ENCODE measurements around the gene CTXND1.

Gene CTXND1

GRCh38 chr15:80169768-80170357 lies 82.2 kb downstream of the CTXND1 start:
- H3K4me1 ChIP-seq (ENCODE audit: control insufficient read depth, insufficient read depth, low read length) = no peaks in the 10 kb centered on the region
- peaks cover 0 to 21% of the 10 kb centered on the region in 2 experiments; a peak in 2 of 3 replicates for H3K36me3 ChIP-seq (ENCODE audit: control insufficient read depth in 2 of 2, insufficient read depth in 1 of 2, low read length in 2 of 2)
- POLR2A ChIA-PET = no interaction called here
- no peaks in the 10 kb centered on the region for H3K9me3 ChIP-seq (ENCODE audit: control insufficient read depth, insufficient read depth, low read depth, low read length)
- H3K4me3 ChIP-seq (ENCODE audit: low read depth, low read length) = no peak overlapping the region
- CTCF ChIA-PET = interaction anchor here (0.7 kb wide), 1 partner anchor 24 kb away, joined by 3 read pairs; no protein-coding TSS in a partner anchor
- TF ChIP-seq GLIS2 (tag by site-specific recombination; IDR thresholded peaks at IDR 0.05) (no peak), ZNF529 (tag by site-specific recombination; IDR thresholded peaks at IDR 0.05; ENCODE audit: insufficient replicate concordance) (peak; percentile 91)
- H3K27ac ChIP-seq (ENCODE audit: extremely low read depth, low read depth, low read length) = no peak overlapping the region

- ChIA-PET POLR2A (interaction anchor here (0.6 to 0.9 kb wide), 3 partner anchors 107 to 245 kb away, joined by 3 to 4 read pairs (median 4); no protein-coding TSS in a partner anchor), CTCF (interaction anchor here (0.9 kb wide), 1 partner anchor 15 kb away, joined by 3 read pairs; no protein-coding TSS in a partner anchor)
- TF ChIP-seq ZNF391 (tag by site-specific recombination; IDR thresholded peaks at IDR 0.05; ENCODE audit: borderline replicate concordance, low read depth) (no peak), ZNF335 (tag by site-specific recombination; conservative IDR thresholded peaks at IDR 0.05) (no peak), ZNF501 (tag by site-specific recombination; IDR thresholded peaks at IDR 0.05) (no peak), ZNF701 (tag by site-specific recombination; IDR thresholded peaks at IDR 0.05) (no peak), ZNF350 (tag by site-specific recombination; IDR thresholded peaks at IDR 0.05) (no peak)
- Histone ChIP-seq H3K4me1 (ENCODE audit: control insufficient read depth, insufficient read depth, low read length) (no peaks in the 10 kb centered on the region), H3K4me3 (ENCODE audit: low read depth, low read length) (no peak overlapping the region), H3K36me3 (ENCODE audit: control insufficient read depth in 2 of 2, insufficient read depth in 1 of 2, low read length in 2 of 2) (peaks cover 0 to 28% of the 10 kb centered on the region in 2 experiments; a peak in 2 of 3 replicates), H3K9me3 (ENCODE audit: control insufficient read depth, insufficient read depth, low read depth, low read length) (no peaks in the 10 kb centered on the region), H3K27ac (ENCODE audit: extremely low read depth, low read depth, low read length) (no peak overlapping the region)
Measured at GRCh38 chr15:80168421-80168820, 83.6 kb downstream of the CTXND1 start.

GRCh38 chr15:80167936-80168335 lies 84.1 kb downstream of the CTXND1 start:
- Histone ChIP-seq H3K4me3 (ENCODE audit: low read depth, low read length) (no peak overlapping the region), H3K4me1 (ENCODE audit: control insufficient read depth, insufficient read depth, low read length) (no peaks in the 10 kb centered on the region), H3K27ac (ENCODE audit: extremely low read depth, low read depth, low read length) (no peak overlapping the region), H3K36me3 (ENCODE audit: control insufficient read depth in 2 of 2, insufficient read depth in 1 of 2, low read length in 2 of 2) (peaks cover 0 to 32% of the 10 kb centered on the region in 2 experiments; a peak in 2 of 3 replicates), H3K9me3 (ENCODE audit: control insufficient read depth, insufficient read depth, low read depth, low read length) (no peaks in the 10 kb centered on the region)
- TF ChIP-seq KLF10 (tag by site-specific recombination; IDR thresholded peaks at IDR 0.05) (no peak), BCL6B (tag by site-specific recombination; IDR thresholded peaks at IDR 0.05) (no peak), ELK4 (IDR thresholded peaks at IDR 0.05; ENCODE audit: borderline replicate concordance, low read depth, low read length) (no peak), ZNF366 (tag by site-specific recombination; conservative IDR thresholded peaks at IDR 0.05) (no peak)
- CTCF ChIA-PET = interaction anchor here (0.9 kb wide), 1 partner anchor 16 kb away, joined by 3 read pairs; no protein-coding TSS in a partner anchor
- POLR2A ChIA-PET = interaction anchor here (0.6 to 0.9 kb wide), 3 partner anchors 107 to 244 kb away, joined by 3 to 4 read pairs (median 4); no protein-coding TSS in a partner anchor

- Histone ChIP-seq H3K36me3 (ENCODE audit: control insufficient read depth in 2 of 2, insufficient read depth in 1 of 2, low read length in 2 of 2) (peaks cover 6 to 56% of the 10 kb centered on the region in 2 experiments; a peak in 2 of 3 replicates), H3K9me3 (ENCODE audit: control insufficient read depth, insufficient read depth, low read depth, low read length) (no peaks in the 10 kb centered on the region), H3K4me1 (ENCODE audit: control insufficient read depth, insufficient read depth, low read length) (no peaks in the 10 kb centered on the region), H3K4me3 (ENCODE audit: low read depth, low read length) (no peak overlapping the region), H3K27ac (ENCODE audit: extremely low read depth, low read depth, low read length) (no peak overlapping the region)
- TF ChIP-seq ZNF169 (tag by site-specific recombination; IDR thresholded peaks at IDR 0.05) = no peak
- no peak for TF ChIP-seq ZFP37 (tag by site-specific recombination; IDR thresholded peaks at IDR 0.05)
- TF ChIP-seq ZNF202 (tag by site-specific recombination; IDR thresholded peaks at IDR 0.05; ENCODE audit: borderline replicate concordance) = no peak
- TF ChIP-seq SCRT2 (tag by site-specific recombination; IDR thresholded peaks at IDR 0.05) = no peak
- TF ChIP-seq ZNF670 (tag by site-specific recombination; IDR thresholded peaks at IDR 0.05; ENCODE audit: low read depth) = no peak
- no peak for TF ChIP-seq ZNF544 (tag by site-specific recombination; IDR thresholded peaks at IDR 0.05)
- TF ChIP-seq ZNF610 (tag by site-specific recombination; IDR thresholded peaks at IDR 0.05; ENCODE audit: borderline replicate concordance) = no peak
- POLR2A ChIA-PET = no interaction called here
- CTCF ChIA-PET = interaction anchor here (1.2 kb wide), 1 partner anchor 8 kb away, joined by 3 read pairs; no protein-coding TSS in a partner anchor
Measured at GRCh38 chr15:80163897-80164296, 88.1 kb downstream of the CTXND1 start.

Measured in HEK293 (cell line).